ENCODE data around the gene GMDS. TPM values are rescaled to one million over a fixed set of nuclear protein-coding genes. Genes with fewer than 3 reads are reported as not detected.

GMDS gene
- total RNA-seq, 2 donors from 2014 or later, result 25.4 to 29.5 TPM

GRCh38 chr6:1986454-1987243, 258.8 kb downstream of the GMDS start:
- TF ChIP-seq CTCF (conservative IDR thresholded peaks at IDR 0.05), result no peak
- peaks cover 7% of the 10 kb centered on the region for H3K9me3 ChIP-seq (ENCODE audit: control insufficient read depth, low read length)
- Mint-ChIP-seq H3K9me3 (peaks cover 31% of the 10 kb centered on the region), H3K4me3 (no peak overlapping the region), H3K36me3 (ENCODE audit: low read depth) (no peaks in the 10 kb centered on the region), H3K27ac (no peak overlapping the region), H3K4me1 (peaks cover 9% of the 10 kb centered on the region), H3K27me3 (ENCODE audit: insufficient read depth) (no peaks in the 10 kb centered on the region)
- no peaks in the 10 kb centered on the region for H3K27me3 ChIP-seq (ENCODE audit: control insufficient read depth, insufficient read depth, low read length, poor library complexity, severe bottlenecking)
- no peak overlapping the region for H3K4me3 ChIP-seq (ENCODE audit: low read length)
- no peak overlapping the region for H3K9ac ChIP-seq (ENCODE audit: extremely low read depth, low read length, poor library complexity, severe bottlenecking)
- no peaks in the 10 kb centered on the region for H3K36me3 ChIP-seq (ENCODE audit: control insufficient read depth, insufficient read depth, low read length)
- H3K4me1 ChIP-seq (ENCODE audit: control insufficient read depth, insufficient read depth, low read length), result no peaks in the 10 kb centered on the region
- WGBS, 2 experiments (ENCODE audit: insufficient coverage in 1 of 2, insufficient read length in 1 of 2), result 90% methylated on average over 1 of the region's 1 CpG; no CpG with 5 or more reads in 1 of the 2 experiments
- H3K27ac ChIP-seq (ENCODE audit: low read depth, low read length), result no peak overlapping the region
- DNase-seq, result no peak

- Mint-ChIP-seq H3K9me3 (peaks cover 46% of the 10 kb centered on the region), H3K36me3 (ENCODE audit: low read depth) (no peaks in the 10 kb centered on the region), H3K4me1 (peaks cover 9% of the 10 kb centered on the region), H3K27me3 (ENCODE audit: insufficient read depth) (no peaks in the 10 kb centered on the region), H3K27ac (no peak overlapping the region), H3K4me3 (no peak overlapping the region)
- Histone ChIP-seq H3K9ac (ENCODE audit: extremely low read depth, low read length, poor library complexity, severe bottlenecking) (no peak overlapping the region), H3K27me3 (ENCODE audit: control insufficient read depth, insufficient read depth, low read length, poor library complexity, severe bottlenecking) (no peaks in the 10 kb centered on the region), H3K36me3 (ENCODE audit: control insufficient read depth, insufficient read depth, low read length) (no peaks in the 10 kb centered on the region), H3K4me3 (ENCODE audit: low read length) (no peak overlapping the region), H3K4me1 (ENCODE audit: control insufficient read depth, insufficient read depth, low read length) (no peaks in the 10 kb centered on the region), H3K27ac (ENCODE audit: low read depth, low read length) (no peak overlapping the region), H3K9me3 (ENCODE audit: control insufficient read depth, low read length) (peaks cover 7% of the 10 kb centered on the region)
- TF ChIP-seq CTCF (conservative IDR thresholded peaks at IDR 0.05), result no peak
- DNase-seq, result no peak
- 95% methylated on average over 3 of the region's 3 CpGs; no CpG with 5 or more reads in 1 of the 2 experiments for WGBS, 2 experiments (ENCODE audit: insufficient coverage in 1 of 2, insufficient read length in 1 of 2)
Observed at GRCh38 chr6:1984346-1984994, 260.9 kb downstream of the GMDS start.

- Histone ChIP-seq H3K9me3 (ENCODE audit: control insufficient read depth, low read length) (peaks cover 7% of the 10 kb centered on the region), H3K9ac (ENCODE audit: extremely low read depth, low read length, poor library complexity, severe bottlenecking) (no peak overlapping the region), H3K27ac (ENCODE audit: low read depth, low read length) (no peak overlapping the region), H3K4me3 (ENCODE audit: low read length) (no peak overlapping the region), H3K27me3 (ENCODE audit: control insufficient read depth, insufficient read depth, low read length, poor library complexity, severe bottlenecking) (no peaks in the 10 kb centered on the region), H3K36me3 (ENCODE audit: control insufficient read depth, insufficient read depth, low read length) (no peaks in the 10 kb centered on the region), H3K4me1 (ENCODE audit: control insufficient read depth, insufficient read depth, low read length) (no peaks in the 10 kb centered on the region)
- Mint-ChIP-seq H3K4me3 (no peak overlapping the region), H3K27me3 (ENCODE audit: insufficient read depth) (no peaks in the 10 kb centered on the region), H3K9me3 (peaks cover 46% of the 10 kb centered on the region), H3K27ac (no peak overlapping the region), H3K4me1 (peaks cover 6% of the 10 kb centered on the region), H3K36me3 (ENCODE audit: low read depth) (no peaks in the 10 kb centered on the region)
- DNase-seq, result no peak
- no peak for TF ChIP-seq CTCF (conservative IDR thresholded peaks at IDR 0.05)
- 100% methylated on average over 1 of the region's 1 CpG; no CpG with 5 or more reads in 1 of the 2 experiments for WGBS, 2 experiments (ENCODE audit: insufficient coverage in 1 of 2, insufficient read length in 1 of 2)
Observed at GRCh38 chr6:1983850-1984249, 261.6 kb downstream of the GMDS start.

All from endodermal cell (in vitro differentiated cells).